HG02588 (cell line): ENCODE measurements around the gene GHR.

Experiments
- ATAC-seq: cut with Tn5 transposase; IDR thresholded peaks from one replicate; pipeline ENCODE4 v1.9.1; 2021; ENCODE audit warnings: mild to moderate bottlenecking, moderate library complexity; ENCODE audit not compliant: unreplicated experiment

GHR gene

GRCh38 chr5:42597318-42597937 is 174.2 kb downstream of the GHR start:
- no peak for ATAC-seq

- ATAC-seq = no peak
Observed at GRCh38 chr5:42598311-42598710, 175.1 kb downstream of the GHR start.

GRCh38 chr5:42599106-42599505 is 175.9 kb downstream of the GHR start:
- ATAC-seq = no peak

GRCh38 chr5:42600441-42600840 is 177.2 kb downstream of the GHR start:
- ATAC-seq = no peak

GRCh38 chr5:42604171-42604711 is 181.0 kb downstream of the GHR start:
- ATAC-seq = no peak

- ATAC-seq = no peak
Observed at GRCh38 chr5:42605490-42605889, 182.3 kb downstream of the GHR start.

GRCh38 chr5:42606464-42606869 is 183.2 kb downstream of the GHR start:
- ATAC-seq = no peak

GRCh38 chr5:42611437-42611836 is 188.2 kb downstream of the GHR start:
- no peak for ATAC-seq

GRCh38 chr5:42612750-42613366 is 189.6 kb downstream of the GHR start:
- ATAC-seq = no peak

- no peak for ATAC-seq
Observed at GRCh38 chr5:42614509-42614908, 191.3 kb downstream of the GHR start.

- no peak for ATAC-seq
Observed at GRCh38 chr5:42620579-42621216, 197.5 kb downstream of the GHR start.

- ATAC-seq = no peak
Observed at GRCh38 chr5:42621242-42621641, 198.0 kb downstream of the GHR start.

GRCh38 chr5:42621662-42622061 is 198.4 kb downstream of the GHR start:
- ATAC-seq = no peak

- no peak for ATAC-seq
Observed at GRCh38 chr5:42624912-42625311, 201.7 kb downstream of the GHR start.

- ATAC-seq = no peak
Observed at GRCh38 chr5:42626462-42626861, 203.2 kb downstream of the GHR start.

- no peak for ATAC-seq
Observed at GRCh38 chr5:42628821-42629220, 205.6 kb downstream of the GHR start.

- ATAC-seq = no peak
Observed at GRCh38 chr5:42629284-42629683, 206.0 kb downstream of the GHR start.

- no peak for ATAC-seq
Observed at GRCh38 chr5:42631241-42631640, 208.0 kb downstream of the GHR start.

GRCh38 chr5:42632354-42632900 is 209.2 kb downstream of the GHR start:
- ATAC-seq = no peak

- ATAC-seq = no peak
Observed at GRCh38 chr5:42634575-42634974, 211.3 kb downstream of the GHR start.

GRCh38 chr5:42636425-42636824 is 213.2 kb downstream of the GHR start:
- ATAC-seq = no peak

- ATAC-seq = no peak
Observed at GRCh38 chr5:42636946-42637345, 213.7 kb downstream of the GHR start.
